PC-3 (cell line): Measurements from ENCODE around the gene SLC39A5. TPM values are rescaled to one million over a fixed set of nuclear protein-coding genes. Genes with fewer than 3 reads are reported as not detected.

Source experiments
- ATAC-seq: fragments of 200-7000 bp; cut with Tn5 transposase; 2 replicates; pipeline ENCODE4 v1.9.1; 2020; ENCODE audit warnings: mild to moderate bottlenecking, moderate library complexity
- BruUV-seq: library from RNA; stranded (reverse); fragments of 400-500 nt; replicated peaks from 2 replicates; lab custom pipeline; 2021; lab: Mats Ljungman, UMichigan
- CTCF ChIA-PET: fragments of 300-600 bp; sonication (Branson Sonifier 250); formaldehyde crosslinking; loops from one replicate; lab custom pipeline; 2022; ENCODE audit warnings: antibody characterized with exemption; lab: Charles Lee
- POLR2A ChIA-PET: fragments of 300-600 bp; sonication (Branson Sonifier 250); formaldehyde crosslinking; loops from one replicate; lab custom pipeline; 2022; ENCODE audit warnings: antibody characterized with exemption; ENCODE audit not compliant: unreplicated experiment; lab: Charles Lee
- DNase-seq: peaks from one replicate; pipeline ENCODE4 v3.0.0-alpha.2; 2015
- H2AFZ ChIP-seq: fragments of 300-600 bp; sonication (generic); 2 replicates; pipeline ENCODE4 v1.6.0; 2016; ENCODE audit warnings: antibody characterized with exemption, low read length
- H3F3A ChIP-seq: fragments of 300-600 bp; sonication (generic); one replicate; pipeline ENCODE4 v1.6.0; 2017; ENCODE audit warnings: antibody characterized with exemption, low read length, control low read depth, mild to moderate bottlenecking; ENCODE audit not compliant: unreplicated experiment
- H3K27ac ChIP-seq: fragments of 300-600 bp; sonication (generic); 2 replicates; pipeline ENCODE4 v1.5.1; 2016; ENCODE audit warnings: mild to moderate bottlenecking, low read length
- H3K27me3 ChIP-seq: fragments of 300-600 bp; sonication (generic); 2 replicates; pipeline ENCODE4 v1.6.1; 2016; ENCODE audit warnings: low read length, mixed read lengths
- H3K36me3 ChIP-seq: fragments of 300-600 bp; sonication (generic); 2 replicates; pipeline ENCODE4 v1.6.1; 2016; ENCODE audit warnings: low read depth, mixed run types, low read length, mixed read lengths
- H3K4me1 ChIP-seq: fragments of 300-600 bp; sonication (generic); 2 replicates; pipeline ENCODE4 v1.5.1; 2016; ENCODE audit warnings: low read length; ENCODE audit not compliant: insufficient read depth
- H3K4me2 ChIP-seq: fragments of 300-600 bp; sonication (generic); 2 replicates; pipeline ENCODE4 v1.6.0; 2016; ENCODE audit warnings: low read length
- H3K4me3 ChIP-seq: fragments of 300-600 bp; sonication (generic); 2 replicates; pipeline ENCODE4 v1.5.1; 2016; ENCODE audit warnings: mild to moderate bottlenecking, low read length, mixed read lengths
- H3K79me2 ChIP-seq: fragments of 300-600 bp; sonication (generic); 2 replicates; pipeline ENCODE4 v1.6.1; 2017; ENCODE audit warnings: low read length, mixed read lengths
- H3K9ac ChIP-seq: fragments of 300-600 bp; sonication (generic); 2 replicates; pipeline ENCODE4 v1.6.0; 2016; ENCODE audit warnings: mild to moderate bottlenecking, low read length
- H3K9me2 ChIP-seq: fragments of 300-600 bp; sonication (generic); replicated peaks from 2 replicates; pipeline ENCODE4 v1.6.1; 2016; ENCODE audit warnings: mixed run types, low read length, mixed read lengths
- H3K9me3 ChIP-seq: fragments of 300-600 bp; sonication (generic); 2 replicates; pipeline ENCODE4 v1.6.1; 2016; ENCODE audit warnings: low read length, mixed read lengths
- H4K20me1 ChIP-seq: fragments of 300-600 bp; sonication (generic); 2 replicates; pipeline ENCODE4 v1.6.1; 2016; ENCODE audit warnings: low read length, mixed read lengths
- CTCF ChIP-seq: fragments of 300-600 bp; sonication (generic); conservative IDR thresholded peaks from 2 replicates; pipeline ENCODE4 v1.5.1; 2017; ENCODE audit warnings: antibody characterized with exemption, low read depth, mild to moderate bottlenecking, low read length
- EZH2 ChIP-seq: fragments of 300-600 bp; sonication (generic); IDR thresholded peaks from one replicate; pipeline ENCODE4 v1.6.1; 2017; ENCODE audit warnings: antibody characterized with exemption, mild to moderate bottlenecking, low read length; ENCODE audit not compliant: unreplicated experiment
- EZH2phosphoT487 ChIP-seq: fragments of 300-600 bp; sonication (generic); IDR thresholded peaks from 2 replicates; pipeline ENCODE4 v1.6.1; 2018; ENCODE audit warnings: mild to moderate bottlenecking, antibody characterized with exemption, low read length, borderline replicate concordance
- intact Hi-C: fragments of 100-400 bp; cut with micrococcal nuclease; formaldehyde crosslinking; loops from 2 replicates; pipeline ENCODE4 v1.9.0; 2023
- total RNA-seq: library from RNA; depleted of rRNA; stranded (reverse); fragments of >200 nt; gene quantifications from 2 replicates; pipeline ENCODE4 v1.2.3, GENCODE V29; 2014

The SLC39A5 gene
- total RNA-seq, 1 experiment from 2014 or later: 0.18 TPM

- H2AFZ ChIP-seq: no peak overlapping the region
- CTCF ChIA-PET: no interaction called here
- no TSS peak for BruUV-seq
- DNase-seq (no peak), ATAC-seq (peak; percentile 16; the same call in 1 of the 2 replicates)
- no peaks in the 10 kb centered on the region for H3K9me3 ChIP-seq
- no peaks in the 10 kb centered on the region for H3F3A ChIP-seq
- H4K20me1 ChIP-seq: no peaks in the 10 kb centered on the region
- intact Hi-C loops: loop anchor here (10.0 kb wide), 1 partner anchor 267 kb away; the partner anchor contains the start of gene SPRYD4
- POLR2A ChIA-PET: no interaction called here
- H3K27ac ChIP-seq: no peak overlapping the region
- no peaks in the 10 kb centered on the region for H3K9me2 ChIP-seq
- no peaks in the 10 kb centered on the region for H3K27me3 ChIP-seq
- no peak overlapping the region for H3K4me2 ChIP-seq
- H3K4me1 ChIP-seq: no peaks in the 10 kb centered on the region
- H3K79me2 ChIP-seq: no peaks in the 10 kb centered on the region
- no peak overlapping the region for H3K4me3 ChIP-seq
- no peak overlapping the region for H3K9ac ChIP-seq
- no peak for TF ChIP-seq EZH2phosphoT487
- no peak for TF ChIP-seq EZH2
- no peak for TF ChIP-seq CTCF
- no peaks in the 10 kb centered on the region for H3K36me3 ChIP-seq
Observed at GRCh38 chr12:56197921-56198635, 31.8 kb upstream of the SLC39A5 start.

GRCh38 chr12:56198836-56199235 lies 31.0 kb upstream of the SLC39A5 start:
- intact Hi-C loops: loop anchor here (10.0 kb wide), 1 partner anchor 266 kb away; the partner anchor contains the start of gene SPRYD4
- H3K9me2 ChIP-seq: no peaks in the 10 kb centered on the region
- ATAC-seq: no peak
- no peak overlapping the region for H3K9ac ChIP-seq
- TF ChIP-seq EZH2phosphoT487: no peak
- TF ChIP-seq EZH2: no peak
- no peak for TF ChIP-seq CTCF
- H3K36me3 ChIP-seq: no peaks in the 10 kb centered on the region
- DNase-seq: no peak
- no peak overlapping the region for H3K27ac ChIP-seq
- H3K27me3 ChIP-seq: no peaks in the 10 kb centered on the region
- H3K4me1 ChIP-seq: no peaks in the 10 kb centered on the region
- H3K79me2 ChIP-seq: no peaks in the 10 kb centered on the region
- no peaks in the 10 kb centered on the region for H3K9me3 ChIP-seq
- BruUV-seq: no TSS peak
- no peak overlapping the region for H3K4me3 ChIP-seq
- POLR2A ChIA-PET: no interaction called here
- no peaks in the 10 kb centered on the region for H4K20me1 ChIP-seq
- CTCF ChIA-PET: no interaction called here
- H3K4me2 ChIP-seq: no peak overlapping the region
- no peaks in the 10 kb centered on the region for H3F3A ChIP-seq
- H2AFZ ChIP-seq: no peak overlapping the region

- Histone ChIP-seq H3K4me2 (no peak overlapping the region), H3K4me1 (no peaks in the 10 kb centered on the region), H3F3A (no peaks in the 10 kb centered on the region), H2AFZ (no peak overlapping the region), H3K79me2 (no peaks in the 10 kb centered on the region), H4K20me1 (no peaks in the 10 kb centered on the region), H3K36me3 (peaks cover 13% of the 10 kb centered on the region), H3K9me2 (no peaks in the 10 kb centered on the region), H3K27me3 (no peaks in the 10 kb centered on the region), H3K27ac (no peak overlapping the region), H3K4me3 (no peak overlapping the region), H3K9ac (no peak overlapping the region), H3K9me3 (no peaks in the 10 kb centered on the region)
- intact Hi-C loops: no loop called here
- ChIA-PET CTCF (no interaction called here), POLR2A (no interaction called here)
- BruUV-seq: no TSS peak
- TF ChIP-seq CTCF (no peak), EZH2phosphoT487 (no peak), EZH2 (no peak)
- ATAC-seq (no peak), DNase-seq (no peak)
Observed at GRCh38 chr12:56202366-56202765, 27.5 kb upstream of the SLC39A5 start.
